Measurements from ENCODE around the gene HINFP.

GRCh38 chr11:119101759-119102423 is 19.5 kb upstream of the HINFP start, which contains the start of gene DPAGT1:
- TF ChIP-seq CTCF (IDR thresholded peaks at IDR 0.05) (no peak), POLR2A (IDR thresholded peaks at IDR 0.05) (peak in 1 of 2 donors; percentile 40)

Data from tibial nerve (tissue), 3 donors.